K562 (cell line): ENCODE measurements around the gene CCDC73. TPM values are rescaled to one million over a fixed set of nuclear protein-coding genes. Genes with fewer than 3 reads are reported as not detected.

ENCODE experiments used
- BRCA1 ChIP-seq, 2 experiments: fragments of 450-650 bp in 1 of 2; sonication (generic) in 1 of 2; formaldehyde crosslinking in 1 of 2; IDR thresholded peaks; 2 replicates each; pipeline versions ENCODE4 v1.5.0 to v1.6.1; 2017 to 2020; ENCODE audit warnings: mild to moderate bottlenecking in 1 of 2, missing genetic modification reagents in 1 of 2
- COPS2 ChIP-seq: fragments of 450-650 bp; conservative IDR thresholded peaks from 2 replicates; pipeline ENCODE4 v1.6.1; 2016; ENCODE audit warnings: mild to moderate bottlenecking, moderate library complexity
- ETV5 ChIP-seq: sonication (generic); formaldehyde crosslinking; IDR thresholded peaks from 2 replicates; pipeline ENCODE4 v1.4.0; 2020; ENCODE audit warnings: low read depth, mild to moderate bottlenecking, missing genetic modification reagents
- FOXA1 ChIP-seq: fragments of 450-650 bp; IDR thresholded peaks from 2 replicates; pipeline ENCODE4 v1.6.1; 2016; ENCODE audit warnings: mild to moderate bottlenecking, borderline replicate concordance
- LARP7 ChIP-seq: fragments of 450-650 bp; IDR thresholded peaks from 2 replicates; pipeline ENCODE4 v1.6.1; 2016
- MAFG ChIP-seq: fragments of 450-650 bp; conservative IDR thresholded peaks from 2 replicates; pipeline ENCODE4 v1.6.1; 2016; ENCODE audit warnings: missing genetic modification characterization, missing compliant biosample characterization
- MYNN ChIP-seq, 2 experiments: sonication (generic); formaldehyde crosslinking in 1 of 2; IDR thresholded peaks; 2 replicates each; pipeline versions ENCODE4 v1.5.0 to v1.6.1; 2016 to 2020; ENCODE audit warnings: antibody characterized with exemption in 1 of 2, missing genetic modification reagents in 1 of 2
- NFE2 ChIP-seq: IDR thresholded peaks from 2 replicates; pipeline ENCODE4 v1.6.1; 2014; ENCODE audit warnings: antibody characterized with exemption, low read depth
- PCBP2 ChIP-seq: fragments of 200-400 bp; formaldehyde crosslinking; IDR thresholded peaks from 2 replicates; pipeline ENCODE4 v1.6.1; 2018; ENCODE audit warnings: low read length, low read depth, mild to moderate bottlenecking, moderate library complexity; ENCODE audit not compliant: poor library complexity, severe bottlenecking
- RUNX1 ChIP-seq: sonication (generic); IDR thresholded peaks from 2 replicates; pipeline ENCODE4 v1.6.1; 2016; ENCODE audit warnings: antibody characterized with exemption, low read depth
- SMARCC2 ChIP-seq: fragments of 450-650 bp; IDR thresholded peaks from 2 replicates; pipeline ENCODE4 v1.6.1; 2017; ENCODE audit warnings: antibody characterized with exemption, moderate library complexity, mild to moderate bottlenecking, low read depth
- SUPT5H ChIP-seq: fragments of 450-650 bp; IDR thresholded peaks from 2 replicates; pipeline ENCODE4 v1.6.1; 2016
- TFAP4 ChIP-seq: sonication (generic); formaldehyde crosslinking; IDR thresholded peaks from 2 replicates; pipeline ENCODE4 v1.8.0; 2022; ENCODE audit warnings: missing genetic modification reagents, mild to moderate bottlenecking, moderate library complexity, borderline replicate concordance
- THAP12 ChIP-seq: fragments of 250-450 bp; sonication (Bioruptor Pico); IDR thresholded peaks from 2 replicates; pipeline ENCODE4 v1.9.0; 2021; ENCODE audit warnings: mild to moderate bottlenecking, inconsistent platforms
- XRCC4 ChIP-seq: IDR thresholded peaks from one replicate; pipeline ENCODE4 v1.6.1; 2011; ENCODE audit not compliant: insufficient read depth, insufficient read length; ENCODE audit errors: extremely low read depth
- ZC3H4 ChIP-seq: sonication (generic); formaldehyde crosslinking; IDR thresholded peaks from 2 replicates; pipeline ENCODE4 v1.9.0; 2021; ENCODE audit warnings: missing genetic modification reagents, borderline replicate concordance
- ZNF282 ChIP-seq: sonication (generic); formaldehyde crosslinking; IDR thresholded peaks from 2 replicates; pipeline ENCODE4 v1.8.1; 2023; ENCODE audit warnings: missing genetic modification reagents
- ZNF316 ChIP-seq: fragments of 450-650 bp; IDR thresholded peaks from 2 replicates; pipeline ENCODE4 v1.6.1; 2016
- ZSCAN32 ChIP-seq: fragments of 450-650 bp; formaldehyde crosslinking; IDR thresholded peaks from 2 replicates; pipeline ENCODE4 v1.4.0; 2020; ENCODE audit warnings: mild to moderate bottlenecking, moderate library complexity
- polyA plus RNA-seq, 8 experiments: library from polyadenylated mRNA; depleted of rRNA in 4 of 8; stranded (reverse) in 5 of 8; unstranded in 3 of 8; fragments of >200 nt; fragmentation: Nextera tagmentation in 2 of 8; fragmentation: Illumina TruSeq in 1 of 8; extraction: Ambion mirVana in 2 of 8; extraction: Trizol in 1 of 8; gene quantifications; 2 replicates each; pipeline versions ENCODE4 v1.2.1 to v1.2.3, GENCODE V29; 2011 to 2014; ENCODE audit warnings: inconsistent platforms in 1 of 8, missing spikeins in 1 of 8
- total RNA-seq, 7 experiments: library from RNA; depleted of rRNA in 6 of 7; stranded (reverse); fragments of >200 nt in 6 of 7; fragmentation: Illumina TruSeq in 2 of 7; extraction: Trizol in 2 of 7; gene quantifications; 2 replicates each; pipeline versions ENCODE4 v1.2.1 to v1.2.3, GENCODE V29; 2011 to 2021; ENCODE audit warnings: low replicate concordance in 1 of 7
- TF ChIP-seq, protein P1 (sequence below): fragments of 250-450 bp; sonication (Bioruptor Pico); IDR thresholded peaks from 2 replicates; pipeline ENCODE4 v1.9.0; 2021; ENCODE audit warnings: mild to moderate bottlenecking
- TF ChIP-seq, protein P2 (sequence below), 2 experiments: fragments of 150-350 bp in 1 of 2; IDR thresholded peaks; 2 replicates each; pipeline ENCODE4 v1.6.1; 2012 to 2016; ENCODE audit warnings: low read depth in 2 of 2, low read length in 2 of 2, mild to moderate bottlenecking in 1 of 2, moderate library complexity in 1 of 2

CCDC73 gene
- total and polyA plus RNA-seq, 9 of the 15 experiments (the other 6 are each of a cell fraction or from before 2014, with no cell fraction given): 0.20 to 0.21 TPM; not detected in 7

- TF ChIP-seq THAP12 (CRISPR knock-in tag) (no peak), COPS2 (no peak), ETV5 (CRISPR knock-in tag) (no peak), LARP7 (no peak), SMARCC2 (no peak), PCBP2 (no peak), ZC3H4 (no peak), FOXA1 (no peak), XRCC4 (no peak), SUPT5H (no peak), TFAP4 (no peak), BRCA1 (IDR thresholded peaks at IDR 0.05) (no peak), BRCA1 (CRISPR knock-in tag; IDR thresholded peaks at IDR 0.05) (no peak), MYNN (IDR thresholded peaks at IDR 0.05) (no peak), MYNN (CRISPR knock-in tag; IDR thresholded peaks at IDR 0.05) (no peak), MAFG (tag) (peak; percentile 18; the same call in 1 of the 2 replicates), NFE2 (0 out of 2 replicates have a peak, but pooled peaks have one; percentile 38), ZSCAN32 (no peak), RUNX1 (no peak), ZNF316 (peak; percentile 43; the same call in 1 of the 2 replicates), ZNF282 (no peak)
- TF ChIP-seq, protein P1, sequence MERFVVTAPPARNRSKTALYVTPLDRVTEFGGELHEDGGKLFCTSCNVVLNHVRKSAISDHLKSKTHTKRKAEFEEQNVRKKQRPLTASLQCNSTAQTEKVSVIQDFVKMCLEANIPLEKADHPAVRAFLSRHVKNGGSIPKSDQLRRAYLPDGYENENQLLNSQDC: no peak
- TF ChIP-seq, protein P2, sequence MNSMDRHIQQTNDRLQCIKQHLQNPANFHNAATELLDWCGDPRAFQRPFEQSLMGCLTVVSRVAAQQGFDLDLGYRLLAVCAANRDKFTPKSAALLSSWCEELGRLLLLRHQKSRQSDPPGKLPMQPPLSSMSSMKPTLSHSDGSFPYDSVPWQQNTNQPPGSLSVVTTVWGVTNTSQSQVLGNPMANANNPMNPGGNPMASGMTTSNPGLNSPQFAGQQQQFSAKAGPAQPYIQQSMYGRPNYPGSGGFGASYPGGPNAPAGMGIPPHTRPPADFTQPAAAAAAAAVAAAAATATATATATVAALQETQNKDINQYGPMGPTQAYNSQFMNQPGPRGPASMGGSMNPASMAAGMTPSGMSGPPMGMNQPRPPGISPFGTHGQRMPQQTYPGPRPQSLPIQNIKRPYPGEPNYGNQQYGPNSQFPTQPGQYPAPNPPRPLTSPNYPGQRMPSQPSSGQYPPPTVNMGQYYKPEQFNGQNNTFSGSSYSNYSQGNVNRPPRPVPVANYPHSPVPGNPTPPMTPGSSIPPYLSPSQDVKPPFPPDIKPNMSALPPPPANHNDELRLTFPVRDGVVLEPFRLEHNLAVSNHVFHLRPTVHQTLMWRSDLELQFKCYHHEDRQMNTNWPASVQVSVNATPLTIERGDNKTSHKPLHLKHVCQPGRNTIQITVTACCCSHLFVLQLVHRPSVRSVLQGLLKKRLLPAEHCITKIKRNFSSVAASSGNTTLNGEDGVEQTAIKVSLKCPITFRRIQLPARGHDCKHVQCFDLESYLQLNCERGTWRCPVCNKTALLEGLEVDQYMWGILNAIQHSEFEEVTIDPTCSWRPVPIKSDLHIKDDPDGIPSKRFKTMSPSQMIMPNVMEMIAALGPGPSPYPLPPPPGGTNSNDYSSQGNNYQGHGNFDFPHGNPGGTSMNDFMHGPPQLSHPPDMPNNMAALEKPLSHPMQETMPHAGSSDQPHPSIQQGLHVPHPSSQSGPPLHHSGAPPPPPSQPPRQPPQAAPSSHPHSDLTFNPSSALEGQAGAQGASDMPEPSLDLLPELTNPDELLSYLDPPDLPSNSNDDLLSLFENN (IDR thresholded peaks at IDR 0.05; ENCODE audit: low read depth in 2 of 2, low read length in 2 of 2): no peak
Measured at GRCh38 chr11:32586576-32587190, 207.8 kb downstream of the CCDC73 start (continued).
